Testis (tissue), 2 donors: ENCODE data around the gene LRP1.

ENCODE experiments used
- POLR2A ChIP-seq: fragments of 450-650 bp; IDR thresholded peaks from one replicate; pipeline ENCODE4 v1.6.1; 2017; ENCODE audit warnings: antibody characterized with exemption, mild to moderate bottlenecking, moderate library complexity
- TF ChIP-seq, protein P1 (sequence below), 3 experiments: fragments of 450-650 bp in 2 of 3; fragments of 200-600 bp in 1 of 3; sonication (generic) in 1 of 3; IDR thresholded peaks; one replicate each; pipeline ENCODE4 v1.5.1; 2016 to 2019; ENCODE audit warnings: antibody characterized with exemption in 3 of 3, mild to moderate bottlenecking in 2 of 3, moderate library complexity in 1 of 3

DNA sequence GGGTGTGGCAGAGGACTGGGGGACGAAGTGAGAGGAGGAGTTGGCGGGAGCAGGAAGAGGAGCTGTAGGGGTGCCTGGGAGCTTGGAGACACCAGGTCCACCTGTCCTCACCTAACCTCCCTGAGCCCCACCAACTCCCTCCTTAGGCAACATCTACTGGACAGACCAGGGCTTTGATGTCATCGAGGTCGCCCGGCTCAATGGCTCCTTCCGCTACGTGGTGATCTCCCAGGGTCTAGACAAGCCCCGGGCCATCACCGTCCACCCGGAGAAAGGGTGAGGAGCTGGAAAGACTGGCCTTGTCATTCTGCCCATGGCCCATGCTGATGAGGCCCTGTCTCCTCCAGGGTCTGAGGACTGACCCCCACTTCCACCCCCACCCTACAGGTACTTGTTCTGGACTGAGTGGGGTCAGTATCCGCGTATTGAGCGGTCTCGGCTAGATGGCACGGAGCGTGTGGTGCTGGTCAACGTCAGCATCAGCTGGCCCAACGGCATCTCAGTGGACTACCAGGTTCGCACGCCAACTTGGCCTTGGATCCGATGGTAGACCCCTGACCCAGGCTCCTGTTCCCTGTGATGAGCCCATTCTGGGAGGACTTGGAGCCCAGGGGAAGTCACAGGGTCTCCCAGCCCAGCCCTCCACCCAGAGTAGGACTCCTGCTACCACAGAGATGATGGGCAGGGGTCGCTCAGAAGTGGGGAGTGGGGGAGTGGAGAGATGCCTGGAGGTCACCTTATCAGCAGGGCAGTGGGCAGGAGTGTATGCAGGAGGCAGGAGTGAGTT, 55.8 kb downstream of the LRP1 start:
- TF ChIP-seq, protein P1, sequence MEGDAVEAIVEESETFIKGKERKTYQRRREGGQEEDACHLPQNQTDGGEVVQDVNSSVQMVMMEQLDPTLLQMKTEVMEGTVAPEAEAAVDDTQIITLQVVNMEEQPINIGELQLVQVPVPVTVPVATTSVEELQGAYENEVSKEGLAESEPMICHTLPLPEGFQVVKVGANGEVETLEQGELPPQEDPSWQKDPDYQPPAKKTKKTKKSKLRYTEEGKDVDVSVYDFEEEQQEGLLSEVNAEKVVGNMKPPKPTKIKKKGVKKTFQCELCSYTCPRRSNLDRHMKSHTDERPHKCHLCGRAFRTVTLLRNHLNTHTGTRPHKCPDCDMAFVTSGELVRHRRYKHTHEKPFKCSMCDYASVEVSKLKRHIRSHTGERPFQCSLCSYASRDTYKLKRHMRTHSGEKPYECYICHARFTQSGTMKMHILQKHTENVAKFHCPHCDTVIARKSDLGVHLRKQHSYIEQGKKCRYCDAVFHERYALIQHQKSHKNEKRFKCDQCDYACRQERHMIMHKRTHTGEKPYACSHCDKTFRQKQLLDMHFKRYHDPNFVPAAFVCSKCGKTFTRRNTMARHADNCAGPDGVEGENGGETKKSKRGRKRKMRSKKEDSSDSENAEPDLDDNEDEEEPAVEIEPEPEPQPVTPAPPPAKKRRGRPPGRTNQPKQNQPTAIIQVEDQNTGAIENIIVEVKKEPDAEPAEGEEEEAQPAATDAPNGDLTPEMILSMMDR (IDR thresholded peaks at IDR 0.05) = no peak
- no peak for TF ChIP-seq POLR2A
